ENCODE measurements around the gene RYR2. TPM values are rescaled to one million over a fixed set of nuclear protein-coding genes. Genes with fewer than 3 reads are reported as not detected.

RYR2 gene
- total and polyA plus RNA-seq, 2 of the 8 experiments (the other 6 are each of a cell fraction or from before 2014, with no cell fraction given), result 1.3 to 4.4 TPM

GRCh38 chr1:237695878-237696277 lies 653.9 kb downstream of the RYR2 start (continued):
- TF ChIP-seq BACH1 (IDR thresholded peaks at IDR 0.05; ENCODE audit: low read length), result no peak
- no peak for TF ChIP-seq KDM5A (IDR thresholded peaks at IDR 0.05; ENCODE audit: low read length)
- TF ChIP-seq USF2 (IDR thresholded peaks at IDR 0.05; ENCODE audit: low read length), result no peak
- TF ChIP-seq TCF12 (IDR thresholded peaks at IDR 0.05; ENCODE audit: low read depth, low read length), result no peak
- TF ChIP-seq FOSL1 (IDR thresholded peaks at IDR 0.05; ENCODE audit: insufficient read depth, low read depth, low read length), result no peak
